HG02571 (cell line): ENCODE data around the gene ZNF79.

ENCODE experiments used
- ATAC-seq: cut with Tn5 transposase; IDR thresholded peaks from one replicate; pipeline ENCODE4 v1.9.1; 2021; ENCODE audit warnings: mild to moderate bottlenecking, moderate library complexity; ENCODE audit not compliant: unreplicated experiment

ZNF79 gene

GRCh38 chr9:127423476-127423933, 677 bp upstream of the ZNF79 start:
- no peak for ATAC-seq

GRCh38 chr9:127424676-127424999, 456 bp downstream of the ZNF79 start:
- ATAC-seq = peak; percentile 25

DNA sequence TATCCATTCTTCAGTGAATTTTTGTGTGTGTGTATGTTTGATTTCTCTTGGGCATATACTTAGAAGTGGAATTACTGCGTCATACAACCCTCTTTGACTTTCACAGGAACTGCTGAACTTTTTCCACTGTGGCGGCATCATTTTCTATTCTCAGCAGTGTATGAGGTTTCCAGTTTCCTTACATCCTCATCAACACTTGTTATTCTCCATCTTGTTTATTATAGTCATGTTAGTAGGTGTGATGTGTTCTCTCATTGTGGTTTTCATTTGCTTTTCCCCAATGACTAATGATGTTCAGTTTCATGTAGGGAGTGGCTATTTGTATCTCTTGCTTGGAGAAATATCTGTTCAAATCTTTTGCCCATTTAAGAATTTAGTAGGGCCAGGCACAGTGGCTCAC, 2.6 kb downstream of the ZNF79 start:
- ATAC-seq = no peak

DNA sequence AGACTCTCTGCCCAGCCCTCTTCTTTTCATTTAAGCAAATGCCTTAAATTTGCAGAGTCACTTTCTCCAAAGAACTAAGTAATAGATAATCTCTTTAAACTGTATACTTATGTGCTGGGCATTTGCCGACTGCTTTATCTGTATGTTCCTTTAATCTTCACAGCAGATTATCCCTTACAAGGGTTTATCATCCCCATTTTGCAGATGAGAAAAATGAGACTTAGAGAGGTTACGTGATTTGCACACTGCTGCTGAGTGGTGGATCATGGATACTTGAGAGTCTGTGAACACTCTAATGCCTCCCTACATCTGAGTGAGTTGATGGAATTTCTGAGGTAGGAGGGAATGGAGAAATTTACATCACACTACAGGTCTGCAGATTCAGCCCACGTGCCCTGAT, 4.2 kb downstream of the ZNF79 start:
- ATAC-seq = no peak

- ATAC-seq = no peak
Observed at GRCh38 chr9:127430415-127430814, 6.2 kb downstream of the ZNF79 start.

DNA sequence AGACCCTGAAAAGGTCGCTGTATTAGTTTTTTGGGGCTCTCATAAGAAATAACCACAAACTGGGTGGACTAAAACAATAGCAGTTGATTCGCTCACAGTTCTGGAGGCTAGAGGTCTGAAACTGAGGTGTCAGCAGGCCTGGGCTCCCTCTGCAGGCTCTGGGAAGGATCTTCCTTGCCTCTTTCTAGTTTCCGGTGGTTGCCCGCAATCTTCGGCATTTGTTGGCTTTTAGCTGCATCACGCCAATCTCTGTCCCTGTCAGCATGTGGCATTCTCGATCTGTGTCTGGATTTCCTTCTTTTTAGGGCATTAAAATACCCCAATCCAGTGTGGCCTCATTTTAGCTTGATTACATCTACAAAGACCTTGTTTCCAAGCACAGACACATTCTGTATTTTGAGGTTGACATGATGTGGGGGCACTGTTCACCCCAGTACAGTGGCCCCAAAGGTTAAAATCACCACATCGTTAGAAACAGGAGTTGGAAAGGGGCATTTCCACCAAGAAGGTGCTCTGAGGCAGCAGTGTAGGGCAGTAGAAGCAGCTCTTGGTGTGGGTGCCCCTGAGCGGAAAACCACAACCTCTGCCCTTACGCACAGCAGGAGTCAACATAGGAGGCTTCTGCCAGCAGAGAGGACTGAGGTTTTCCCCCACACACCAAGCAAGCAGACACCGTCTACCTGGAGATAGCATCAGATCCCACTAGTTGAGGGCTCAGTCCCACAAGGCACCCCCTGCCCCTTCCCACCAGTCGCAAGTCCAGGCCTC, 13.5 kb downstream of the ZNF79 start:
- no peak for ATAC-seq

DNA sequence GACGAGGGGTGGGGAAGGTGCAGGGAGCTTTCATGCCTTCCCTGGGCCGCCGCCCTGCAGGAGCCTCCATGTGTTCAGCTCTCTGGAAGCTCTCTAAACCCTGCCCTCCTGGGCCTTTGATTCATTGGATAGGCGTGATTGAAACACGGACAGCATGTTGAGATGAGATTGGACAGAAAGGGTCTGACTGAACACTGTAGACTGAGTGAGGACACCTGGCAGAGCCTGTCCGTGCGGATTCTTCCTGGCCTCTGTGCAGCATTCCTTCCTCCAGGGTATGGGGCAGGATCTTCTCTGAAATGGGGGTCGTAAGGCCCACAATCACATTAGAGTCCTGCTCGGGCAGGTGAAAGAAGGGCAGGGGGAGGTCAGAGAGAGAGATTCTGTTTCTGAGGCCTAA, 14.2 kb downstream of the ZNF79 start:
- ATAC-seq = no peak

GRCh38 chr9:127444283-127444920, 20.2 kb downstream of the ZNF79 start:
- no peak for ATAC-seq

DNA sequence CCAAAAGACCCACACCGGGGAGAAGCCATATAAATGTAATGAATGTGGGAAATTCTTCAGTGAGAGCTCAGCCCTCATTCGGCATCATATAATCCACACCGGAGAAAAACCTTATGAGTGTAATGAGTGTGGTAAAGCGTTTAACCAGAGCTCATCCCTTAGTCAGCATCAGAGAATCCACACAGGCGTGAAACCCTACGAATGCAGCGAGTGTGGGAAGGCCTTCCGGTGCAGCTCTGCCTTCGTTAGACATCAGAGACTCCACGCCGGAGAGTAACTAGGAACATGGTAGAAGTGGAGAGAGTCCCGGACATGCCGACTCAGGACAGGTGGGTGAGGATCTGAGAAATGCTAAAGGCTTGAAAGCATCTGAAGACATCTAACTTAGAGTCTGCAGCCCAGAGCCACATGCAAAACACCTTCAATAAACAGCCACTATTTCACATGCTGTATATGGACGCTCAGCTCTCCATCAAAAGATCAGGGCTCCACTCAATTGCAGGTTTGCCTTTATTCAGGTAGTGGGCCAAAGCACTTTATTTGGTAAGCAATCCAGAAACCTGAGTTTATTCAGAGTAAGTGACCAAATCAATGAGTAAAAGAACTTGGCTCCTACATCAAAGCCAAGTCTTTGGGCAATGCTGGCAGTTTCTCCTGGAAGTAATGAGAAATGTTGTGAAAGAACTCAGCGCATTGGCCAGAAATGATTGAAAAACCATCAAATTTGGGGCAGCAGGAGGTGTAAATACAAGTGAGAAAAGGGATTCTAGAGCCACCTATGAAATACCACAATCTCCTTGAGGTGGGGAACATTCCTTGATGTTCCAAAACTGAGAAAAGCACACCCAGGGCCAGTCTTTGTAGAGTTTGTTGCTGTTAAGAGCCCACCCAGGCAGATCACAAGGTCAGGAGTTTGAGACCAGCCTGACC, 21.0 kb downstream of the ZNF79 start:
- no peak for ATAC-seq

GRCh38 chr9:127445851-127446712, 21.9 kb downstream of the ZNF79 start:
- ATAC-seq = no peak

DNA sequence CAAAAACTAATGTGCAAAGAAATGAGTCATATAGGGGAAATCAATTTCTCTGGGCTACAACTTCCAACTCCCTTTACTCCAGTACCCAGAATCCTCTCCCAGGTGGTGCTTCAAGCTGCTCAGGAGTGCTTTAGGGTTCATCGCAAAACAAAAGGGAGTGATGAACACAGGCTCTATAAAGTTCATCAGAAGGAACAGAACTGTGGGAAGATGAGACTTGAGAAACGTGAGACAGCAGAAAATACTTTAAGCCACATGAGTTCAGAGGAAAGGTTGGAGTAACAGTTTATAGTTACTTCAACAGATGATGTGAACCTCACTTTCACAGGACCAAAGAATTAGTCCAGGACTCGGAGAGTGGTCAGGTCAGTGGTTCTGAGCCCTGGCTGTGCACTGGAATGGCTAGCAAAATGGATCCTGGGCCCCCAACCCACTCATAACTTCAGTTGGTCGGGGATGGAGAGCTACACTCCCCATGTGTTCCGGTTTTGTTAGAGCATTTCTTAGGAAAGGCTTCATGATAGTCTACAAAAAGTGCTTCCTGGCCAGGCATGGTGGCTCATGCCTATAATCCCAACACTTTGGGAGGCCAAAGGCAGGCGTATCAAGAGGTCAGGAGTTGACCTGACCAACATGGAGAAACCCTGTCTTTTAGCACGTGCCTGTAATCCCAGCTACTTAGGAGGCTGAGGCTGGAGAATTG, 22.7 kb downstream of the ZNF79 start:
- ATAC-seq = no peak

- no peak for ATAC-seq
Observed at GRCh38 chr9:127447416-127448111, 23.4 kb downstream of the ZNF79 start.

GRCh38 chr9:127448112-127448805, 24.1 kb downstream of the ZNF79 start:
- ATAC-seq = no peak

DNA sequence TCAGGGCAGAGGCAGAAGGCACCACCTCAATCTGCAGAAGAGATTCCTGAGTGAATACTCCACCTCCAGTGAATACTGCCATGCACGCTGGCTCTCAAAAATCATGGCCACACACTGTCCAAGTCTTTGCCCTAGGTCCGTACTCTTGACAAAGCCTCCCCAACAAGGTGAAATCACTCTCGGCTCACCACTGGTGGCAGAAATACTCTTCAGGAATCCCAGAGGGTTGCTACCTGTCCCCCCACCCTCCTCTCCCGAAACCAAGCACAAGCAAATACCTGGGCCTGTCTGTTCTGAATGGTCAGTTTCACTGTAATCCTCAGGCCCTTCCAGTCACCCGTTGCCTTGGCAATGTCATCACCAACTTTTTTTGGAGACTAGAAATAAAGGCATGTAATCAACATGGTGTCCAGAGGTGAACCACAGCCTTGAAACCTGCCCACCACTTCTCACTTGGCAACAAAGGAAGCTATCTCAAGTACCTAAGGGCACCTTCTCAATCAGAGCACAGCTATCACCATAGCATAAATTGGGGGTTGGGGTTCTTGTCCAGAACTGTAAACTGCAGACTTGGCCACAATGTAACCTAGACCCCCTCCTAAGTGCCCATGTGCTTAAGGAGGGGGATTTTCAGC, 25.3 kb downstream of the ZNF79 start:
- ATAC-seq = no peak

- ATAC-seq = peak; percentile 1
Observed at GRCh38 chr9:127450243-127450760, 26.1 kb downstream of the ZNF79 start.

DNA sequence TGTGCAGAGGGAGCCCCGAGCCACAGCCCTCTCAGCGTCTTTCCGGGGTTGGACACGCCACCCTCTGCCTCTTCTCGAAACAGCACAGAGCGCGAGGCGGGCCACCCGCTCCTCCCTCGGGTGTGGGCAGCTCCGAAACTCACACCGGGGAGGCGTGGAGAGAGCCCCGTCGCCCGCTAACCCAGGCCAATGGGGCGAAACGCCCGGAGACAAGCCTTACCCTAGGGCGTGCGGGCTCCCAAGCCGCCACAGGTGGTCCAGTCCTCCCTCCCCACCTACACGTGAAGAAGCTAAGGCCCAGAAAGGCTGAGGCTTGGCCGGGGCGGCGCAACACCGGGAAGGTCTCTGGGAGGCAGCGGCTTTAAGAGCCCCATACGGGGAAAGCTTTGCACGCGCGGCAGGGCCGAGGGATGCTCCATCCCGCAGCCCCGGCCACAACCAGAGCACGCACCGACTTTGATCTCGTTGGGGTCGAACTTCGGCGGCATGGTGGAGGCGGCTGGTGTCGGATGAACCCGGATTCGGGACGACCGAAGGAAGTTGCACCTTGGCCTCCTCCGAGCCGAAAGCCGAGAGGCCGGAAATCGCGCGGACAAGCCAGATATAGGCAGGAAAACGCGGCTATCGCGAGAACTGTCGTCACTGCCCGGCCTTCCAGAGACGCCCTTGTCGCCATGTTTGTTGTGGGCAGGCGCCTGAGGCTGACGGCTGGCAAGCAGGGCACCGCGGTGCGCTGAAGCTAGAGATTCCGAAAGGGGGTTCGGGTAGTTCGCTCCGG, 26.8 kb downstream of the ZNF79 start, which contains the start of the genes LRSAM1 and RPL12:
Gene LRSAM1 (plus strand): TSS at position 681 of the 778 bp plus-strand sequence. CDS start 3,018 bp downstream, outside the sequence.
Gene RPL12 (minus strand): TSS at position 577 of the 778 bp plus-strand sequence. CDS start 89 bp downstream, at position 488.
- ATAC-seq = peak; percentile 61

DNA sequence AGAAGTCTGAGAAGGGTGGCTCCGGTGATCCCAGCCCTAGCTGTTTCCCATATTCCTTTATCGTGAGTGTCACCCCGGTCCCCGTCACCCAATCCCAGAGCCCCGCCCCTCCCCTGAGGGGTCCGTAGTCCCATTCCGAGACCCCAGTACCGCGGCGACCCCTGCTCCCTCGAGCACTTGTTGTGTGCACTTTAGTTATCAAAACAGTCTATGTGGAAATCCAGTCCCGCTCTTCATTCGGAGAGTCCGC, 27.4 kb downstream of the ZNF79 start:
- ATAC-seq = no peak
